Kidney (tissue), 14 donors: Measurements from ENCODE around the gene TMEM164. TPM values are rescaled to one million over a fixed set of nuclear protein-coding genes. Genes with fewer than 3 reads are reported as not detected.

ENCODE experiments used
- DNase-seq, 5 donors: peaks; one replicate each; pipeline ENCODE4 v3.0.0-alpha.2; 2013 to 2020
- FAIRE-seq: peaks from 2 replicates; lab custom pipeline; 2012; peaks lifted over from hg19 to GRCh38; lab: Jason Lieb, UNC
- H3K27ac ChIP-seq, 2 donors: one replicate each; pipeline ENCODE4 v1.7.0; 2013; ENCODE audit warnings: low read depth in 2 of 2, low read length in 2 of 2, inconsistent platforms in 1 of 2
- H3K27me3 ChIP-seq: one replicate; pipeline ENCODE4 v1.7.1; 2013; ENCODE audit warnings: low read length, inconsistent platforms; ENCODE audit not compliant: control insufficient read depth, insufficient read depth
- H3K36me3 ChIP-seq, 3 donors: one replicate each; pipeline versions ENCODE4 v1.7.0 to v1.7.1; 2013; ENCODE audit warnings: low read length in 3 of 3, control low read depth in 1 of 3, inconsistent platforms in 1 of 3; ENCODE audit not compliant: insufficient read depth in 3 of 3, control insufficient read depth in 2 of 3
- H3K4me1 ChIP-seq, 3 donors: one replicate each; pipeline versions ENCODE4 v1.7.0 to v1.7.1; 2013; ENCODE audit warnings: low read length in 3 of 3, inconsistent platforms in 1 of 3, low read depth in 1 of 3; ENCODE audit not compliant: control insufficient read depth in 2 of 3, insufficient read depth in 2 of 3
- H3K4me3 ChIP-seq, 3 donors: one replicate each; pipeline versions ENCODE4 v1.7.0 to v1.8.1; 2013; ENCODE audit warnings: low read length in 3 of 3, control low read depth in 1 of 3, inconsistent platforms in 1 of 3
- H3K9ac ChIP-seq, 3 donors: one replicate each; pipeline versions ENCODE4 v1.7.0 to v1.7.1; 2013; ENCODE audit warnings: low read length in 3 of 3, control low read depth in 1 of 3, inconsistent platforms in 1 of 3
- H3K9me3 ChIP-seq, 3 donors: one replicate each; pipeline versions ENCODE4 v1.7.0 to v1.7.1; 2013; ENCODE audit warnings: low read length in 3 of 3, control low read depth in 1 of 3, inconsistent platforms in 1 of 3; ENCODE audit not compliant: control insufficient read depth in 2 of 3, insufficient read depth in 1 of 3
- intact Hi-C: fragments of 100-400 bp; cut with DNase I; formaldehyde crosslinking; loops from one replicate; pipeline ENCODE4 v1.11.1; 2022
- polyA plus RNA-seq: library from polyadenylated mRNA; stranded (reverse); fragments of 350-450 nt; fragmentation: Illumina TruSeq; extraction: RNeasy Lipid Tissue Mini Kit (QIAGEN cat#74804); gene quantifications from one replicate; pipeline ENCODE4 v1.2.3, GENCODE V29; 2014; ENCODE audit warnings: low read depth, low replicate concordance; ENCODE audit not compliant: insufficient read depth
- total RNA-seq: library from RNA; stranded (reverse); fragmentation: NEBNext Ultra II Directional; extraction: Animal tissue kit (Norgen Biotek cat#: 25700); gene quantifications from one replicate; pipeline ENCODE4 v1.2.1, GENCODE V29; 2021
- TF ChIP-seq, protein P1 (sequence below): IDR thresholded peaks from 3 replicates; pipeline ENCODE4 v1.5.1; 2012; ENCODE audit warnings: mild to moderate bottlenecking, moderate library complexity, borderline replicate concordance; ENCODE audit not compliant: insufficient read depth; ENCODE audit errors: extremely low read depth
- donor health status: control.
- donor health status: control.
- donor health status: control.
- donor health status: control.
- donor health status: control.
- donor health status: DM: yes; HTN: yes; CAD: no.
- donor health status: Normal renal cell carcinoma (clear cell type).

TMEM164 gene
- total and polyA plus RNA-seq, 2 donors from 2014 or later = 16.9 to 36.0 TPM

- intact Hi-C loops = no loop called here
- peaks cover 4% of the 10 kb centered on the region for H3K27me3 ChIP-seq
- H3K27ac ChIP-seq = no peak overlapping the region
- TF ChIP-seq, protein P1, sequence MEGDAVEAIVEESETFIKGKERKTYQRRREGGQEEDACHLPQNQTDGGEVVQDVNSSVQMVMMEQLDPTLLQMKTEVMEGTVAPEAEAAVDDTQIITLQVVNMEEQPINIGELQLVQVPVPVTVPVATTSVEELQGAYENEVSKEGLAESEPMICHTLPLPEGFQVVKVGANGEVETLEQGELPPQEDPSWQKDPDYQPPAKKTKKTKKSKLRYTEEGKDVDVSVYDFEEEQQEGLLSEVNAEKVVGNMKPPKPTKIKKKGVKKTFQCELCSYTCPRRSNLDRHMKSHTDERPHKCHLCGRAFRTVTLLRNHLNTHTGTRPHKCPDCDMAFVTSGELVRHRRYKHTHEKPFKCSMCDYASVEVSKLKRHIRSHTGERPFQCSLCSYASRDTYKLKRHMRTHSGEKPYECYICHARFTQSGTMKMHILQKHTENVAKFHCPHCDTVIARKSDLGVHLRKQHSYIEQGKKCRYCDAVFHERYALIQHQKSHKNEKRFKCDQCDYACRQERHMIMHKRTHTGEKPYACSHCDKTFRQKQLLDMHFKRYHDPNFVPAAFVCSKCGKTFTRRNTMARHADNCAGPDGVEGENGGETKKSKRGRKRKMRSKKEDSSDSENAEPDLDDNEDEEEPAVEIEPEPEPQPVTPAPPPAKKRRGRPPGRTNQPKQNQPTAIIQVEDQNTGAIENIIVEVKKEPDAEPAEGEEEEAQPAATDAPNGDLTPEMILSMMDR = no peak
- H3K4me1 ChIP-seq = no peaks in the 10 kb centered on the region
- FAIRE-seq (no peak), DNase-seq (no peak)
- no peak overlapping the region for H3K4me3 ChIP-seq
- peaks cover 0 to 5% (median 0%) of the 10 kb centered on the region in 3 donors for H3K36me3 ChIP-seq
- H3K9ac ChIP-seq = no peak overlapping the region
- H3K9me3 ChIP-seq = no peaks in the 10 kb centered on the region
Measured at GRCh38 chrX:110114260-110114776, 111.4 kb downstream of the TMEM164 start.

DNA sequence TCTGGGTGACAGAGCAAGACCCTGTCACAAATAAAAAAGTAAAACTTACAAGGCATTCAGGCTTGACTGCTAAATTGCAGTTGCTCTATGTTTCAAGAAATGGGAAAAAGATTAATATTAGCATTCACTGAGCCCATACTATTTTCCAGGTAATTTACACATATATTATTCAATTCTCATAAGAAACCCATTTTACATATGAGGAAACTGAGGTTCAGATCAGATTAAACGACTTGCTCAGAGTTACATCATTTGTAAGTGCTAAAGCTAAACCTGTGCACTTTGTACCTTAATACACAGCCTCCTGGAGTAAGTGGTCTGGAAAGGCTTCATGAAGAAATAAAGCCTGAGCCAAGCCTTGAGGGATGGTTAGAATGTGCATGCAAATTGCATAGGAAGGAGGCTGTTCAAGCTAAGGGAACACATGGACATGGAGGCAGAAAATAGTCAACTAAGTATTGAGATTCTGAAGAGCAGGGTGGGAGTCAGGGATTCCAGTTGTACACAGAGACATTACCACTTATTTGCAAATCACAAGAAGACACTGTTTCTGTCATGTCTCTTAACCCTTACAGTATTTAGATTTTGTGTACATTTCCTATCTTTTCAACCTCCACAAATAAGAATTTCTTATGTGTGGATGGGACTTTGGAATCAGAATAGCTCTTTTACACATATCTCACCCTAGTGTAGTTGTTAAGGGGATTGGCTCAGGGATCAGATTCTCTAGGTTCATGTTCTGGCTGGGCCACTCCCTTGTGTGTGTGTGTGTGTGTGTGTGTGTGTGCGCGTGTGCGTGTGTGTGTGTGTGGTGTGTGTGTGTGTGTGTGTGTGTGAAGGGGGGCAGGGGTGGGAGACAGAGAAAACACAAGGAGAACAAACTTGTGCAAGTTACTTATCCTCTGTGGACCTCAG is 113.4 kb downstream of the TMEM164 start:
- no peaks in the 10 kb centered on the region for H3K4me1 ChIP-seq
- intact Hi-C loops = no loop called here
- TF ChIP-seq, protein P1 = no peak
- no peaks in the 10 kb centered on the region for H3K36me3 ChIP-seq
- no peaks in the 10 kb centered on the region for H3K9me3 ChIP-seq
- no peak overlapping the region for H3K4me3 ChIP-seq
- H3K27me3 ChIP-seq = peaks cover 3% of the 10 kb centered on the region
- FAIRE-seq = no peak
- H3K9ac ChIP-seq = no peak overlapping the region
- no peak for DNase-seq
- no peak overlapping the region for H3K27ac ChIP-seq

DNA sequence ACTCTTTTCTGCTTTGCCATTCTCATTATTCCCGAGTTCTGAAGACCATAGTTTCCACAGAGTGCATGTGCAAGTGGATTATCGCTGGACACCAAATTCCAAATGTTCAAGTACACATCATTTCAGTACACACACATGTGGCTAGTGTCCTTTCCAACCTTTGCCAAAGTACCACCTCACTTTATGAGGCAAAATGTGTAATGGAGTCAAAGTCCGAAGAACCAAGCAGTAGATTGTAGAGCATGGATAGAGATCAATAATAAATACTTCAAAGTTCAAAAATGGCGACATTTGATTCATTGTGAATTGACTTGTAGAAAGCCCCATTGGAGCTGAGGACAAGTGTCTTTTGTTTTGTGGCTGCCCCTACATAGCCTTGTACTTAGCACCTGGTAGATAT is 115.6 kb downstream of the TMEM164 start:
- TF ChIP-seq, protein P1 = no peak
- FAIRE-seq = no peak
- no peaks in the 10 kb centered on the region for H3K4me1 ChIP-seq
- H3K27me3 ChIP-seq = peaks cover 2% of the 10 kb centered on the region
- intact Hi-C loops = no loop called here
- no peak for DNase-seq
- no peak overlapping the region for H3K4me3 ChIP-seq
- H3K36me3 ChIP-seq = no peaks in the 10 kb centered on the region
- H3K9me3 ChIP-seq = no peaks in the 10 kb centered on the region
- H3K9ac ChIP-seq = no peak overlapping the region
- no peak overlapping the region for H3K27ac ChIP-seq
